Measurements from ENCODE around the gene HMGN4. TPM values are rescaled to one million over a fixed set of nuclear protein-coding genes. Genes with fewer than 3 reads are reported as not detected.

HMGN4 gene
- 63.9 to 86.3 TPM (median 79.0 TPM) in 5 replicates for total RNA-seq (2022; extraction: Qiagen RNA extraction)

DNA sequence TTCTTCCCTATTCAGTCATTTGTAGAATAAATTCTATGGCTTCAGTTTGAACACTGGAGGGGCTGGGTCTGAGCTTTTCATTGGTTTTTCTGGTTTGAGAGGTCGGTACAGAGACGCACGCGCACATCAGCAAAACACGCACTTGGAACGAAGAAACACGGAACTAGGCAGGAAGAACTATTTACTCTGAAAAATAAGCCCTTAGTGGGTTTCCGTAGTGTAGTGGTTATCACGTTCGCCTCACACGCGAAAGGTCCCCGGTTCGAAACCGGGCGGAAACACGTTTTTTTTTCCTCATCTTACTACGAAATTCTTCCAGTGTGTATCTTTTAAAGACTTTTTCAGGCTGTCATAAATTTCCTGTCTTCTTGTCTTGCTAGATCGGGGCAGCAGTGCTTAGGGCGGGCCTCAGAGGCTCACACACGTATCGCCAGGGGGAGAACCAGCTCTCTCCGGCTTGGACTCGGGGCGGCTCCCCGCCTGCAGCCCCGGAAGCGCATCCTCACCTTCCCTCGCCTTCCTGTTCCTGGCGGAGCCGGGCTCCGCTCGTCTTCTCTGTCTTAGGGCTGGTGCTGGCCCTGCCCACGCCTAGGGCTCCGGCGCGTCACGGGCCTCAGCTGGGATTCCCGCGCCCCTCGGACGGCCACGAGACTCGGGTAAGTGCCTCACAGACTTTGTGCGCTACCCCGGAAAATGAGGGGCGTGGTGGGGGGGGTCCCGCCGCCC is at the start of gene HMGN4:
HMGN4 (plus strand) TSS at position 521 of the 726 bp plus-strand sequence. CDS start 6,841 bp downstream, outside the sequence.

GRCh38 chr6:26500102-26500501 is 38.1 kb upstream of the HMGN4 start, which contains the start of gene BTN1A1:
Gene BTN1A1 (plus strand): TSS chr6:26500303. CDS start chr6:26501287, 984 bp downstream.

Other genes starting within 250 kb of the HMGN4 start
- 3.0 to 4.7 TPM (median 3.4 TPM) in 5 replicates for gene BTN3A2, start 173.2 kb upstream of the HMGN4 start, total RNA-seq (2022; extraction: Qiagen RNA extraction)
- gene BTN2A2, start 155.3 kb upstream of the HMGN4 start, total RNA-seq (2022; extraction: Qiagen RNA extraction), result 6.2 to 8.2 TPM (median 6.5 TPM) in 5 replicates
- gene BTN3A1, start 136.1 kb upstream of the HMGN4 start, total RNA-seq (2022; extraction: Qiagen RNA extraction), result 1.9 to 2.9 TPM (median 2.1 TPM) in 5 replicates
- 0.59 to 0.83 TPM (median 0.73 TPM) in 5 replicates for gene BTN3A3, start 97.9 kb upstream of the HMGN4 start, total RNA-seq (2022; extraction: Qiagen RNA extraction)
- 16.9 to 22.9 TPM (median 19.1 TPM) in 5 replicates for gene BTN2A1, start 80.4 kb upstream of the HMGN4 start, total RNA-seq (2022; extraction: Qiagen RNA extraction)
- gene BTN1A1, start 38.1 kb upstream of the HMGN4 start, total RNA-seq (2022; extraction: Qiagen RNA extraction), result not detected in 5 replicates
- 12.0 to 14.5 TPM (median 14.0 TPM) in 5 replicates for gene ABT1, start 58.6 kb downstream of the HMGN4 start, total RNA-seq (2022; extraction: Qiagen RNA extraction)
- 4.7 to 6.3 TPM (median 5.9 TPM) in 5 replicates for gene ZNF322, start 121.4 kb downstream of the HMGN4 start, total RNA-seq (2022; extraction: Qiagen RNA extraction)

Data from A549 treated with Mapracorat at 1 μM for 4 hours (cell line).